ENCODE data around the gene CADM1.

DNA sequence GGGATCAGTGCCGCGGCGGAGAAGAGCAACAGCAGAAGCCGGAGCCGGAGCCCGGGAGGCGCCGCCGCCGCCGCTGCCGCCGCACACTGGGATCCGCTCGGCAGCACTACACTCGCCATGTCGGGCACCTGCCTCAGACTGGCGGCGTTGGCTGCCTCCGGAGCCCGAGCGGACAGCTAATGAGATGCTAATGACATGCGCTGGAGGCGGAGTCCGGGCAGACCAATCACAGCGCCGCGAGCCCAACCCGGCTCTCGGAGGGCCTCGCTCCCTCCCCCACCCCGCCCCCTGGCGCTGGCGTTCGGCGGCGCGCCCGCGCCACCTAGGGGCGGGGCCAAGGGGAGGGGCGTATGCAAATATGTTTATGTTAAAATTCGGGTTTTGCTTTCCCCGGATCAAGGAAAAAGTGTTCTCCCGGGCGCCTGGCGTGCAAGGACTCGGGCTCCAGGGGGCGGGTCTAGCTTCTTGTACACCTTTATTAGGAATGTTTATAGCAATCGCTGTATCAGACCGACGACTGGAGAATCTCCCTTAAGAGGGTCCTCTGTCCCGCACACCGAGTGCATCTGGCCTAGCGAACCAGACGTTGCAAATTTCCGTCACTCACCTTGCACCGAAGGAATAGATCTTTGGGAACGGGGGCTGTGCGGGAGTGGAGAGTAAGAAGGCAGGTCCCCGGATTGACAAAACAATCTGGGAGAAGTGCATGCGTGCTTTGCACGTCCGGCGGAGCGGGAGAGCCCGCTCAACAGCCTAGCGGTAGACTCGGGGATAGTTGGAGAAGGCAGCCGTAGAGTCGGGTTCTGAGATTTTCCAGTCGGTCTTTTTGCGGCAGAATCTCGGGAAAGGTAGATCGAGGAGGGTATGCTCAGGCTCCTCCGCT lies at the start of gene CADM1:
- TF ChIP-seq, protein P1, sequence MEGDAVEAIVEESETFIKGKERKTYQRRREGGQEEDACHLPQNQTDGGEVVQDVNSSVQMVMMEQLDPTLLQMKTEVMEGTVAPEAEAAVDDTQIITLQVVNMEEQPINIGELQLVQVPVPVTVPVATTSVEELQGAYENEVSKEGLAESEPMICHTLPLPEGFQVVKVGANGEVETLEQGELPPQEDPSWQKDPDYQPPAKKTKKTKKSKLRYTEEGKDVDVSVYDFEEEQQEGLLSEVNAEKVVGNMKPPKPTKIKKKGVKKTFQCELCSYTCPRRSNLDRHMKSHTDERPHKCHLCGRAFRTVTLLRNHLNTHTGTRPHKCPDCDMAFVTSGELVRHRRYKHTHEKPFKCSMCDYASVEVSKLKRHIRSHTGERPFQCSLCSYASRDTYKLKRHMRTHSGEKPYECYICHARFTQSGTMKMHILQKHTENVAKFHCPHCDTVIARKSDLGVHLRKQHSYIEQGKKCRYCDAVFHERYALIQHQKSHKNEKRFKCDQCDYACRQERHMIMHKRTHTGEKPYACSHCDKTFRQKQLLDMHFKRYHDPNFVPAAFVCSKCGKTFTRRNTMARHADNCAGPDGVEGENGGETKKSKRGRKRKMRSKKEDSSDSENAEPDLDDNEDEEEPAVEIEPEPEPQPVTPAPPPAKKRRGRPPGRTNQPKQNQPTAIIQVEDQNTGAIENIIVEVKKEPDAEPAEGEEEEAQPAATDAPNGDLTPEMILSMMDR (IDR thresholded peaks at IDR 0.05; ENCODE audit: extremely low read depth in 1 of 2, insufficient read depth in 1 of 2, low read depth in 1 of 2, low read length in 2 of 2) = peak; percentile 58 to 63
- TF ChIP-seq POLR2A (IDR thresholded peaks at IDR 0.05; ENCODE audit: low read depth, low read length) (no peak), FOS (IDR thresholded peaks at IDR 0.05; ENCODE audit: borderline replicate concordance, insufficient read depth, low read length) (no peak), POLR2AphosphoS5 (IDR thresholded peaks at IDR 0.05; ENCODE audit: insufficient read depth, low read depth, low read length) (no peak), EZH2 (IDR thresholded peaks at IDR 0.05; ENCODE audit: borderline replicate concordance, low read depth, low read length, severe bottlenecking) (no peak), MYC (IDR thresholded peaks at IDR 0.05; ENCODE audit: low read depth, low read length) (no peak), GATA2 (IDR thresholded peaks at IDR 0.05; ENCODE audit: insufficient read depth, insufficient read length, low read depth, low read length) (no peak), JUN (IDR thresholded peaks at IDR 0.05; ENCODE audit: borderline replicate concordance, insufficient read depth, insufficient read length, low read depth) (no peak)
- TF ChIP-seq, protein P2, sequence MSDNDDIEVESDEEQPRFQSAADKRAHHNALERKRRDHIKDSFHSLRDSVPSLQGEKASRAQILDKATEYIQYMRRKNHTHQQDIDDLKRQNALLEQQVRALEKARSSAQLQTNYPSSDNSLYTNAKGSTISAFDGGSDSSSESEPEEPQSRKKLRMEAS (IDR thresholded peaks at IDR 0.05; ENCODE audit: insufficient read depth, insufficient read length) = no peak
